ENCODE results near the gene RFC1. TPM values are rescaled to one million over a fixed set of nuclear protein-coding genes. Genes with fewer than 3 reads are reported as not detected.
"Not testable (repeated sequence)": the region's sequence is repeated elsewhere in the genome, so short reads cannot be mapped to it uniquely, and the experiment has no call there.

RFC1 gene
- total and polyA plus RNA-seq, 9 of the 15 experiments (the other 6 are each of a cell fraction or from before 2014, with no cell fraction given): 16.8 to 85.6 (median 45.2) TPM

GRCh38 chr4:39415678-39416283, 49.6 kb upstream of the RFC1 start:
- 33% methylated on average over 2 of the region's 2 CpGs for WGBS (ENCODE audit: insufficient coverage, low coverage, missing lambda C conversion rate)
- FAIRE-seq (no peak), DNase-seq (ENCODE audit: extremely low read depth in 1 of 4, low spot score in 3 of 4) (no peak), ATAC-seq (no peak)
- no peaks in the 10 kb centered on the region for H3K9me3 ChIP-seq (replicated peaks; ENCODE audit: control insufficient read depth, insufficient read depth, low read depth, low read length)
- no peaks in the 10 kb centered on the region for H3K9me1 ChIP-seq (ENCODE audit: control insufficient read depth, insufficient read depth, low read length)
- no peak overlapping the region for H3K9ac ChIP-seq (ENCODE audit: insufficient read depth in 1 of 2, low read depth in 2 of 2, low read length in 2 of 2)
- H3K79me2 ChIP-seq (ENCODE audit: control insufficient read depth, insufficient read depth, low read length): no peaks in the 10 kb centered on the region
- no TSS peak for BruUV-seq (replicated peaks)
- no peaks in the 10 kb centered on the region for H3K27me3 ChIP-seq (ENCODE audit: control insufficient read depth in 2 of 2, insufficient read depth in 2 of 2, low read length in 2 of 2)
- ChIA-PET CTCF (ENCODE audit: low intra/inter-chr PET ratio) (no interaction called here), POLR2A (interaction anchor here (2.5 kb wide), 1 partner anchor 9 kb away, joined by 9 read pairs; no protein-coding TSS in a partner anchor)
- no peak overlapping the region for H2AFZ ChIP-seq (ENCODE audit: low read depth, low read length)
- intact Hi-C loops (cut with micrococcal nuclease): no loop called here
- H4K20me1 ChIP-seq (replicated peaks; ENCODE audit: control insufficient read depth, insufficient read depth, low read length): no peaks in the 10 kb centered on the region
- no peaks in the 10 kb centered on the region for H3K4me1 ChIP-seq (replicated peaks in 1 of 2; ENCODE audit: control insufficient read depth in 2 of 2, insufficient read depth in 2 of 2, low read length in 2 of 2)
- no peaks in the 10 kb centered on the region for H3K36me3 ChIP-seq (ENCODE audit: control insufficient read depth, insufficient read depth, low read length)
- TF ChIP-seq CEBPG (CRISPR knock-in tag; IDR thresholded peaks at IDR 0.05) (no peak), CEBPG (tag; conservative IDR thresholded peaks at IDR 0.05 in 1 of 2, IDR thresholded peaks at IDR 0.05 in 1 of 2) (peak; percentile 28 to 48; a peak in 3 of 4 replicates), CEBPB (tag; IDR thresholded peaks at IDR 0.05) (peak; percentile 34; the same call in 1 of the 2 replicates), ZNF12 (CRISPR knock-in tag; IDR thresholded peaks at IDR 0.05) (no peak)
- H3K4me3 ChIP-seq: no peak overlapping the region
- H3K27ac ChIP-seq (ENCODE audit: extremely low read depth, low read depth, low read length): no peak overlapping the region
- H3K4me2 ChIP-seq (ENCODE audit: insufficient read depth, low read length): no peak overlapping the region
- in situ Hi-C loops (cut with MboI): no loop called here

GRCh38 chr4:39411561-39411960, 45.4 kb upstream of the RFC1 start:
- FAIRE-seq; intact Hi-C loops (cut with micrococcal nuclease); H3K36me3 ChIP-seq (ENCODE audit: control insufficient read depth, insufficient read depth, low read length); H3K4me1 ChIP-seq (replicated peaks in 1 of 2; ENCODE audit: control insufficient read depth in 2 of 2, insufficient read depth in 2 of 2, low read length in 2 of 2); H2AFZ ChIP-seq (ENCODE audit: low read depth, low read length); H3K4me3 ChIP-seq; BruUV-seq (replicated peaks); in situ Hi-C loops (cut with MboI); H3K27me3 ChIP-seq (ENCODE audit: control insufficient read depth in 2 of 2, insufficient read depth in 2 of 2, low read length in 2 of 2); ATAC-seq; H3K9me1 ChIP-seq (ENCODE audit: control insufficient read depth, insufficient read depth, low read length); H3K9ac ChIP-seq (ENCODE audit: insufficient read depth in 1 of 2, low read depth in 2 of 2, low read length in 2 of 2); H4K20me1 ChIP-seq (replicated peaks; ENCODE audit: control insufficient read depth, insufficient read depth, low read length); H3K9me3 ChIP-seq (replicated peaks; ENCODE audit: control insufficient read depth, insufficient read depth, low read depth, low read length); H3K27ac ChIP-seq (ENCODE audit: extremely low read depth, low read depth, low read length); DNase-seq (ENCODE audit: extremely low read depth in 1 of 4, low spot score in 3 of 4); H3K79me2 ChIP-seq (ENCODE audit: control insufficient read depth, insufficient read depth, low read length); H3K4me2 ChIP-seq (ENCODE audit: insufficient read depth, low read length); CTCF ChIA-PET (ENCODE audit: low intra/inter-chr PET ratio): not testable (repeated sequence)
- POLR2A ChIA-PET: interaction anchor here (0.6 to 1.2 kb wide), 2 partner anchors 10 to 27 kb away, joined by 3 read pairs; no protein-coding TSS in a partner anchor
- WGBS (ENCODE audit: insufficient coverage, low coverage, missing lambda C conversion rate): 56% methylated on average over 7 of the region's 8 CpGs
